ENCODE data around the gene MBD3L2B.
A peak's percentile ranks its signal among the peaks of the same experiment; 100 is the strongest.

MBD3L2B gene

GRCh38 chr19:7010722-7011593, 10.3 kb downstream of the MBD3L2B start:
- no peak for DNase-seq

GRCh38 chr19:7007859-7008258, 13.4 kb downstream of the MBD3L2B start:
- DNase-seq = no peak

GRCh38 chr19:7006135-7006704, 15.0 kb downstream of the MBD3L2B start:
- no peak for DNase-seq

- DNase-seq = peak; percentile 18
These were observed 16.8 kb downstream of the MBD3L2B start for GRCh38 chr19:7004313-7004931.

GRCh38 chr19:7000816-7001215, 20.4 kb downstream of the MBD3L2B start:
- DNase-seq = no peak

GRCh38 chr19:7000333-7000732, 20.9 kb downstream of the MBD3L2B start:
- DNase-seq = no peak

GRCh38 chr19:6999933-7000332, 21.3 kb downstream of the MBD3L2B start:
- no peak for DNase-seq

GRCh38 chr19:6997679-6998445, 23.4 kb downstream of the MBD3L2B start:
- no peak for DNase-seq

- no peak for DNase-seq
These were observed 24.4 kb downstream of the MBD3L2B start for GRCh38 chr19:6996810-6997209.

GRCh38 chr19:6995054-6995453, 26.2 kb downstream of the MBD3L2B start:
- DNase-seq = no peak

GRCh38 chr19:6988257-6988656, 33.0 kb downstream of the MBD3L2B start:
- DNase-seq = no peak

GRCh38 chr19:6987850-6988249, 33.4 kb downstream of the MBD3L2B start:
- no peak for DNase-seq

- no peak for DNase-seq
These were observed 37.8 kb downstream of the MBD3L2B start for GRCh38 chr19:6983448-6983847.

GRCh38 chr19:6979399-6979798, 41.8 kb downstream of the MBD3L2B start:
- no peak for DNase-seq

- no peak for DNase-seq
These were observed 45.0 kb downstream of the MBD3L2B start for GRCh38 chr19:6976197-6976596.

- no peak for DNase-seq
These were observed 49.9 kb downstream of the MBD3L2B start for GRCh38 chr19:6971366-6971765.

- no peak for DNase-seq
These were observed 50.8 kb downstream of the MBD3L2B start for GRCh38 chr19:6970443-6970842.

GRCh38 chr19:6970021-6970420, 51.2 kb downstream of the MBD3L2B start:
- no peak for DNase-seq

GRCh38 chr19:6969490-6969889, 51.7 kb downstream of the MBD3L2B start:
- no peak for DNase-seq
